ENCODE results near the gene NAPA. TPM values are rescaled to one million over a fixed set of nuclear protein-coding genes. Genes with fewer than 3 reads are reported as not detected.

NAPA gene
- total and polyA plus RNA-seq, 4 donors: 65.7 to 140 (median 124) TPM

DNA sequence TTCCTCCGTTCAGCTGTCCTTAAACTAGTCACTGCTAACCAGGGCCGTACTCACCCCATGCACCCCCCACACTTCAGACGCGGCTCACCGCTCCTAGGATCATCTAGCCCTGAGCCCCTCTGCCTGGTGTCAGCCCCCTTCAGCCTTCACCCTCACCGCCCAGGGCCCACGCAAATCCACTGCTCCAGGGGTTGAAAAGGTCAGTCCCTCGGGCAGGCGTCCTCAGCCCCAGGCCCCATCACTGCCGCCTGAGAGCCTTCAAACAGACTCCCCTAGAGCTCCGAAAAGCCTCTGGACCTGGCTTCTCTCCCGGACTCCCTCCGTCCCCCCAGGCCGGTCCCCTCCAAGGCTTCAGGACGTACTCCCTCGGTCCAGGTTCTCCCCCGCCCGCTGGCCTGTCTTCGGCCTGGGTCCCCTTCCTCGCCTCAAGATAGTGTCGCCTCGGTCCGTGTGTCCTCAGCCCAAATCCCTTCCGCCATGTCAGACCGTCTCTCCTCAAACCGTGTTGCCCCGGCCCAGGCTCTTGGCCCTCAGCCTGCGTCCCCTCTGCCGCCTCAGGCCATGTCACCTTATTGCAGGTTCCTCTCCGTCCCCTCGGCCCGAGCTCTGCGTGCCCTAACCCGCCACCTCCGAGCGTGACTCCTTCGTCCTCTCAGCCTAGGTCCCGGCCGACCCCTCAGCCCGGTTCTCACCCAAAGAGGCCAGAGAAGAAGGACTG, 553 bp downstream of the NAPA start:
- Histone ChIP-seq H3K4me3 (peak overlapping the region; percentile 98), H3K27me3 (ENCODE audit: control insufficient read depth in 3 of 3, insufficient read depth in 3 of 3, low read length in 2 of 3) (no peaks in the 10 kb centered on the region), H3K27ac (ENCODE audit: low read depth in 1 of 2, low read length in 1 of 2) (peak overlapping the region; percentile 84 to 99), H3K9ac (ENCODE audit: insufficient read depth in 1 of 2, low read length in 2 of 2) (peak overlapping the region; percentile 75 to 76), H3K36me3 (ENCODE audit: control insufficient read depth in 4 of 4, insufficient read depth in 4 of 4, low read length in 4 of 4) (peaks cover 0 to 4% (median 0%) of the 10 kb centered on the region in 4 donors), H3K9me3 (ENCODE audit: control insufficient read depth in 4 of 4, insufficient read depth in 3 of 4, low read length in 3 of 4) (no peaks in the 10 kb centered on the region), H3K4me1 (ENCODE audit: control insufficient read depth in 5 of 5, insufficient read depth in 5 of 5, low read length in 5 of 5) (peaks cover 18 to 36% (median 27%) of the 10 kb centered on the region in 5 donors)
- TF ChIP-seq, protein P1, sequence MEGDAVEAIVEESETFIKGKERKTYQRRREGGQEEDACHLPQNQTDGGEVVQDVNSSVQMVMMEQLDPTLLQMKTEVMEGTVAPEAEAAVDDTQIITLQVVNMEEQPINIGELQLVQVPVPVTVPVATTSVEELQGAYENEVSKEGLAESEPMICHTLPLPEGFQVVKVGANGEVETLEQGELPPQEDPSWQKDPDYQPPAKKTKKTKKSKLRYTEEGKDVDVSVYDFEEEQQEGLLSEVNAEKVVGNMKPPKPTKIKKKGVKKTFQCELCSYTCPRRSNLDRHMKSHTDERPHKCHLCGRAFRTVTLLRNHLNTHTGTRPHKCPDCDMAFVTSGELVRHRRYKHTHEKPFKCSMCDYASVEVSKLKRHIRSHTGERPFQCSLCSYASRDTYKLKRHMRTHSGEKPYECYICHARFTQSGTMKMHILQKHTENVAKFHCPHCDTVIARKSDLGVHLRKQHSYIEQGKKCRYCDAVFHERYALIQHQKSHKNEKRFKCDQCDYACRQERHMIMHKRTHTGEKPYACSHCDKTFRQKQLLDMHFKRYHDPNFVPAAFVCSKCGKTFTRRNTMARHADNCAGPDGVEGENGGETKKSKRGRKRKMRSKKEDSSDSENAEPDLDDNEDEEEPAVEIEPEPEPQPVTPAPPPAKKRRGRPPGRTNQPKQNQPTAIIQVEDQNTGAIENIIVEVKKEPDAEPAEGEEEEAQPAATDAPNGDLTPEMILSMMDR (IDR thresholded peaks at IDR 0.05; ENCODE audit: control extremely low read depth, extremely low read depth): no peak
- 5% methylated on average over 39 to 40 of the region's 40 CpGs for WGBS, 2 donors
- DNase-seq: no peak
- no peak for ATAC-seq (ENCODE audit: insufficient read depth, low FRiP score)

- peaks cover 0 to 5% (median 0%) of the 10 kb centered on the region in 4 donors for H3K36me3 ChIP-seq (ENCODE audit: control insufficient read depth in 4 of 4, insufficient read depth in 4 of 4, low read length in 4 of 4)
- H3K9ac ChIP-seq (ENCODE audit: insufficient read depth in 1 of 2, low read length in 2 of 2): peak overlapping the region; percentile 49 to 71
- H3K9me3 ChIP-seq (ENCODE audit: control insufficient read depth in 4 of 4, insufficient read depth in 3 of 4, low read length in 3 of 4): no peaks in the 10 kb centered on the region
- DNase-seq (no peak), ATAC-seq (ENCODE audit: insufficient read depth, low FRiP score) (no peak)
- WGBS, 2 donors: 54 to 68% methylated on average over 8 of the region's 8 CpGs
- peaks cover 18 to 38% (median 34%) of the 10 kb centered on the region in 5 donors for H3K4me1 ChIP-seq (ENCODE audit: control insufficient read depth in 5 of 5, insufficient read depth in 5 of 5, low read length in 5 of 5)
- TF ChIP-seq, protein P1 (IDR thresholded peaks at IDR 0.05; ENCODE audit: control extremely low read depth, extremely low read depth): no peak
- peak overlapping the region in 1 of 2 donors; percentile 85 for H3K27ac ChIP-seq (ENCODE audit: low read depth in 1 of 2, low read length in 1 of 2)
- no peaks in the 10 kb centered on the region for H3K27me3 ChIP-seq (ENCODE audit: control insufficient read depth in 3 of 3, insufficient read depth in 3 of 3, low read length in 2 of 3)
- H3K4me3 ChIP-seq: no peak overlapping the region
Observed at GRCh38 chr19:47512948-47513319, 1.9 kb downstream of the NAPA start.

DNA sequence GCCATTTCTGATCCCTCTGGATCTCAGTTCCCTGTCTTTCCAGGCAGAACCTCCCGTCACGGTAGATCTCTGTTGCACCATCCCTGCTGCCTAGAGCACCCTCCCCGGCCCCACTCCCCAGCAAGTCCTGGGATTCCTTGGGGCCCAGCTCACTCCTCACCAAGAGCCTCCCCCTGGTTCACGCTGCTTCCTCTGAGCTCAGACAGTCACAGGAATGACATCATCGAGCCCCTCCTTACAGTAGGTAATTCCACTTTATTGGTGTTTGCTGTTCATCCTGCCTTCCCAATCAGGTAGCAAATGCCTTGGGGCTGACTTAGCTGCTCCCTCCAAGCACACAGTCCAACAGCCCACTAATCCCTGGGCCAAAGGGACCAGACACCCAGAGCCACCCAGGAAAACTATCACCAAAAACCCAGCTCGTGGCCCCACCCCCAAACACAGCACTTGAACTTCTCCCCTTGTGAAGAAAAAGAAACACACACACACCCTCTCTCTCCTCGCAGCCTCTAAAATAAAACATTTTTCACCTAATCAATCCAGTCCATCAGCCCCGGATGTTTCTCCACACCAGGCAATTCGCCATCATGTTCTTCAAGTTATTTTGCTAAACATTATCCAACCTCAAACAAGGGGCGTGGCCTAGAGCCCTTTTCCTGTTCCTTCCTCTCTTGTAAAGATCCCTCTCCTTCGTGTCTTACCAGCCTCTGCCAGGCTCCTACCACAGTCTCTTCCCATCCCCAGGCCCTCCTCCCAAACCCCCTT, 2.5 kb downstream of the NAPA start:
- ATAC-seq (ENCODE audit: insufficient read depth, low FRiP score): no peak
- TF ChIP-seq, protein P1 (IDR thresholded peaks at IDR 0.05; ENCODE audit: control extremely low read depth, extremely low read depth): no peak
- Histone ChIP-seq H3K4me3 (no peak overlapping the region), H3K27ac (ENCODE audit: low read depth in 1 of 2, low read length in 1 of 2) (peak overlapping the region in 1 of 2 donors; percentile 85), H3K27me3 (ENCODE audit: control insufficient read depth in 3 of 3, insufficient read depth in 3 of 3, low read length in 2 of 3) (no peaks in the 10 kb centered on the region), H3K9me3 (ENCODE audit: control insufficient read depth in 4 of 4, insufficient read depth in 3 of 4, low read length in 3 of 4) (no peaks in the 10 kb centered on the region), H3K36me3 (ENCODE audit: control insufficient read depth in 4 of 4, insufficient read depth in 4 of 4, low read length in 4 of 4) (peaks cover 0 to 5% (median 0%) of the 10 kb centered on the region in 4 donors), H3K4me1 (ENCODE audit: control insufficient read depth in 5 of 5, insufficient read depth in 5 of 5, low read length in 5 of 5) (peaks cover 18 to 43% (median 36%) of the 10 kb centered on the region in 5 donors), H3K9ac (ENCODE audit: insufficient read depth in 1 of 2, low read length in 2 of 2) (peak overlapping the region; percentile 49 to 71)
- DNase-seq: peak; percentile 43 to 88 (median 73)
- WGBS, 2 donors: 29 to 38% methylated on average over 11 of the region's 11 CpGs
